K562 (cell line): ENCODE data around the gene NTSR2. TPM values are rescaled to one million over a fixed set of nuclear protein-coding genes. Genes with fewer than 3 reads are reported as not detected.

Source experiments
- ATAC-seq: fragments of 200-7000 bp; cut with Tn5 transposase; 3 replicates; pipeline ENCODE4 v1.9.1; 2020; ENCODE audit warnings: moderate library complexity
- BruUV-seq: library from RNA; stranded (reverse); fragments of 400-500 nt; replicated peaks from 2 replicates; lab custom pipeline; 2021; lab: Mats Ljungman, UMichigan
- CTCF ChIA-PET: fragments of 300-600 bp; formaldehyde crosslinking; extraction: SDS; loops from one replicate; lab custom pipeline; 2021; ENCODE audit warnings: low intra/inter-chr PET ratio; lab: Yijun Ruan, JAX
- POLR2A ChIA-PET: fragments of 300-600, 350-650 bp; sonication (Branson Sonifier 250); formaldehyde crosslinking; extraction: SDS; loops from one replicate; lab custom pipeline; 2021; ENCODE audit warnings: antibody characterized with exemption, inconsistent platforms; lab: Yijun Ruan, JAX
- DNase-seq, 4 experiments: peaks; one replicate each; pipeline versions ENCODE4 v3.0.0 to v3.0.0-alpha.2; 2011 to 2018; ENCODE audit warnings: low spot score in 3 of 4, mixed read lengths in 3 of 4; ENCODE audit errors: extremely low read depth in 1 of 4
- FAIRE-seq: peaks from 2 replicates; lab custom pipeline; 2011; peaks lifted over from hg19 to GRCh38; lab: Jason Lieb, UNC
- H2AFZ ChIP-seq: 2 replicates; pipeline ENCODE4 v1.6.0; 2011; ENCODE audit warnings: low read depth, low read length, control low read depth, inconsistent platforms
- H3K27ac ChIP-seq: fragments of 200-600 bp; 3 replicates; pipeline ENCODE4 v1.8.0; 2011; ENCODE audit warnings: low read depth, mild to moderate bottlenecking, control low read depth, inconsistent platforms, low read length, moderate library complexity, mixed read lengths; ENCODE audit errors: extremely low read depth
- H3K27me3 ChIP-seq, 2 experiments: fragments of 300-600 bp in 1 of 2; 2 replicates in 1 of 2; 3 replicates in 1 of 2; pipeline versions ENCODE4 v1.6.0 to v1.8.0; 2011; ENCODE audit warnings: inconsistent platforms in 2 of 2, low read length in 2 of 2, mild to moderate bottlenecking in 1 of 2, mixed read lengths in 1 of 2, moderate library complexity in 1 of 2; ENCODE audit not compliant: control insufficient read depth in 2 of 2, insufficient read depth in 2 of 2
- H3K36me3 ChIP-seq: fragments of 300-600 bp; 3 replicates; pipeline ENCODE4 v1.8.0; 2011; ENCODE audit warnings: mild to moderate bottlenecking, low read length, inconsistent platforms; ENCODE audit not compliant: control insufficient read depth, insufficient read depth
- H3K4me1 ChIP-seq, 2 experiments: fragments of 200-600 bp in 1 of 2; replicated peaks in 1 of 2; 2 replicates in 1 of 2; 3 replicates in 1 of 2; pipeline versions ENCODE4 v1.5.1 to v1.8.0; 2011; ENCODE audit warnings: inconsistent platforms in 2 of 2, low read length in 2 of 2, mild to moderate bottlenecking in 1 of 2, mixed read lengths in 1 of 2, moderate library complexity in 1 of 2; ENCODE audit not compliant: control insufficient read depth in 2 of 2, insufficient read depth in 2 of 2
- H3K4me2 ChIP-seq: 2 replicates; pipeline ENCODE4 v1.6.1; 2011; ENCODE audit warnings: low read length, control low read depth, inconsistent platforms, mixed read lengths; ENCODE audit not compliant: insufficient read depth
- H3K4me3 ChIP-seq: fragments of 200-600 bp; sonication (generic), shearing (Covaris generic); 2 replicates; pipeline ENCODE4 v1.5.1; 2016; ENCODE audit warnings: control low read depth, inconsistent platforms
- H3K79me2 ChIP-seq: fragments of 200-600 bp; 3 replicates; pipeline ENCODE4 v1.8.0; 2011; ENCODE audit warnings: low read length, inconsistent platforms; ENCODE audit not compliant: control insufficient read depth, insufficient read depth
- H3K9ac ChIP-seq, 2 experiments: 2 replicates each; pipeline versions ENCODE4 v1.6.0 to v1.6.1; 2011; ENCODE audit warnings: low read depth in 2 of 2, low read length in 2 of 2, control low read depth in 1 of 2, inconsistent platforms in 1 of 2, mild to moderate bottlenecking in 1 of 2, mixed read lengths in 1 of 2; ENCODE audit not compliant: insufficient read depth in 1 of 2
- H3K9me1 ChIP-seq: one replicate; pipeline ENCODE4 v1.6.0; 2011; ENCODE audit warnings: inconsistent platforms, mild to moderate bottlenecking, low read length, moderate library complexity; ENCODE audit not compliant: control insufficient read depth, insufficient read depth
- H3K9me3 ChIP-seq: replicated peaks from 2 replicates; pipeline ENCODE4 v1.5.1; 2011; ENCODE audit warnings: low read depth, low read length, inconsistent platforms; ENCODE audit not compliant: control insufficient read depth, insufficient read depth
- H4K20me1 ChIP-seq: replicated peaks from 2 replicates; pipeline ENCODE4 v1.6.1; 2011; ENCODE audit warnings: low read length, inconsistent platforms, mixed read lengths; ENCODE audit not compliant: control insufficient read depth, insufficient read depth
- CXXC5 ChIP-seq: fragments of 250-450 bp; sonication (Bioruptor Pico); IDR thresholded peaks from 2 replicates; pipeline ENCODE4 v1.8.0; 2022; ENCODE audit warnings: inconsistent platforms, mild to moderate bottlenecking, moderate library complexity
- E2F3 ChIP-seq: fragments of 250-450 bp; sonication (Bioruptor Pico); IDR thresholded peaks from 2 replicates; pipeline ENCODE4 v1.4.0; 2020; ENCODE audit warnings: mild to moderate bottlenecking
- FOXP1 ChIP-seq: sonication (generic); formaldehyde crosslinking; IDR thresholded peaks from 2 replicates; pipeline ENCODE4 v1.8.0; 2022; ENCODE audit warnings: mild to moderate bottlenecking, missing genetic modification reagents
- HDAC8 ChIP-seq: fragments of 450-650 bp; IDR thresholded peaks from 2 replicates; pipeline ENCODE4 v1.6.1; 2016; ENCODE audit warnings: mild to moderate bottlenecking, missing genetic modification characterization, moderate library complexity, missing compliant biosample characterization
- HDGF ChIP-seq: fragments of 450-650 bp; IDR thresholded peaks from 2 replicates; pipeline ENCODE4 v1.6.1; 2016
- HIVEP1 ChIP-seq: fragments of 250-450 bp; sonication (Bioruptor Pico); IDR thresholded peaks from 2 replicates; pipeline ENCODE4 v1.4.0; 2020; ENCODE audit warnings: mild to moderate bottlenecking
- MEIS2 ChIP-seq: fragments of 450-650 bp; IDR thresholded peaks from 2 replicates; pipeline ENCODE4 v1.6.1; 2014; ENCODE audit warnings: mild to moderate bottlenecking; ENCODE audit not compliant: partially characterized antibody
- MYBL2 ChIP-seq, 2 experiments: fragments of 450-650 bp in 1 of 2; sonication (generic) in 1 of 2; formaldehyde crosslinking in 1 of 2; IDR thresholded peaks; 2 replicates each; pipeline versions ENCODE4 v1.6.1 to v1.8.1; 2017 to 2022; ENCODE audit warnings: borderline replicate concordance in 1 of 2, inconsistent platforms in 1 of 2, low read depth in 1 of 2, mild to moderate bottlenecking in 1 of 2, missing genetic modification reagents in 1 of 2, moderate library complexity in 1 of 2
- NFE2L1 ChIP-seq: fragments of 450-650 bp; IDR thresholded peaks from 2 replicates; pipeline ENCODE4 v1.6.1; 2016; ENCODE audit warnings: missing genetic modification characterization, low read depth, mild to moderate bottlenecking, missing compliant biosample characterization, moderate library complexity, borderline replicate concordance
- POLR2B ChIP-seq: fragments of 450-650 bp; IDR thresholded peaks from 2 replicates; pipeline ENCODE4 v1.6.1; 2018; ENCODE audit warnings: low read depth; ENCODE audit not compliant: partially characterized antibody
- TFAM ChIP-seq: fragments of 250-450 bp; sonication (Bioruptor Pico); conservative IDR thresholded peaks from 2 replicates; pipeline ENCODE4 v1.5.0; 2021; ENCODE audit warnings: mild to moderate bottlenecking, moderate library complexity
- WGBS: fragments of 100-300 bp; shearing (Covaris generic); methylation state at CpG from one replicate; pipeline ENCODE4 v1.1.6; 2016; ENCODE audit warnings: low coverage, mixed read lengths; ENCODE audit not compliant: insufficient coverage; ENCODE audit errors: missing lambda C conversion rate; 5-methylcytosine and 5-hydroxymethylcytosine counted together
- in situ Hi-C: fragments of 300-500 bp; cut with MboI; formaldehyde crosslinking; loops from 4 replicates; pipeline ENCODE4 v1.15.0; 2018; ENCODE audit warnings: inconsistent platforms, mixed read lengths
- intact Hi-C: fragments of 100-400 bp; cut with micrococcal nuclease; formaldehyde crosslinking; loops from 2 replicates; pipeline ENCODE4 v1.14.2; 2022
- polyA plus RNA-seq, 8 experiments: library from polyadenylated mRNA; depleted of rRNA in 4 of 8; stranded (reverse) in 5 of 8; unstranded in 3 of 8; fragments of >200 nt; fragmentation: Nextera tagmentation in 2 of 8; fragmentation: Illumina TruSeq in 1 of 8; extraction: Ambion mirVana in 2 of 8; extraction: Trizol in 1 of 8; gene quantifications; 2 replicates each; pipeline versions ENCODE4 v1.2.1 to v1.2.3, GENCODE V29; 2011 to 2014; ENCODE audit warnings: inconsistent platforms in 1 of 8, missing spikeins in 1 of 8
- total RNA-seq, 7 experiments: library from RNA; depleted of rRNA in 6 of 7; stranded (reverse); fragments of >200 nt in 6 of 7; fragmentation: Illumina TruSeq in 2 of 7; extraction: Trizol in 2 of 7; gene quantifications; 2 replicates each; pipeline versions ENCODE4 v1.2.1 to v1.2.3, GENCODE V29; 2011 to 2021; ENCODE audit warnings: low replicate concordance in 1 of 7
- TF ChIP-seq, protein P1 (sequence below): fragments of 450-650 bp; IDR thresholded peaks from 2 replicates; pipeline ENCODE4 v1.6.1; 2017; ENCODE audit warnings: antibody characterized with exemption
- TF ChIP-seq, protein P2 (sequence below): fragments of 250-450 bp; sonication (Bioruptor Pico); IDR thresholded peaks from 2 replicates; pipeline ENCODE4 v1.8.0; 2022; ENCODE audit warnings: inconsistent platforms

NTSR2 gene
- total and polyA plus RNA-seq, 9 of the 15 experiments (the other 6 are each of a cell fraction or from before 2014, with no cell fraction given), result not detected

DNA sequence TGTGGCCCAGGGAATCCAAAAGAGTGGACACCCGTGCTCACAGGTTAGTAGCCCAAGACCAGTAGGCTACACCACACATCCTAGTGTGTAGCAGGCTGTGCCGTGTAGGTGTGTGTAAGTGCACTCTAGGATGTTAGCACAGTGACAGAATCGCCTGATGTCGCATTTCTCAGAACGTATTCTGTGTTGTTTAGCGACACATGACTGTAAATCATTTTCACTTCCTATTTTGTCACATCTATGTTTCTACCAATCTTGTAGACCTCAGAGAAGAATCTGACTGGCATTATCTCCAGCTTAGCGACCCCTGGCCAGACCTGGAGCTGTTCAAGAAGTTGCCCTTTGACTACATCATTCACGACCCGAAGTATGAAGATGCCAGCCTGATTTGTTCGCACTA is 45.1 kb downstream of the NTSR2 start:
- intact Hi-C loops, result no loop called here
- Histone ChIP-seq H3K27me3 (peaks cover 39 to 85% of the 10 kb centered on the region in 2 experiments), H2AFZ (no peak overlapping the region), H3K9me1 (no peaks in the 10 kb centered on the region), H3K79me2 (no peaks in the 10 kb centered on the region), H3K9ac (no peak overlapping the region), H3K9me3 (peaks cover 2% of the 10 kb centered on the region), H4K20me1 (no peaks in the 10 kb centered on the region), H3K4me3 (no peak overlapping the region), H3K36me3 (no peaks in the 10 kb centered on the region), H3K27ac (no peak overlapping the region), H3K4me1 (no peaks in the 10 kb centered on the region)
- ChIA-PET POLR2A (interaction anchor here (0.7 kb wide), 1 partner anchor 11 kb away, joined by 3 read pairs; no protein-coding TSS in a partner anchor), CTCF (no interaction called here)
- BruUV-seq, result no TSS peak
- DNase-seq, result no peak
- ATAC-seq, result no peak
- WGBS, result 1% methylated on average over 10 of the region's 10 CpGs
- TF ChIP-seq MEIS2 (peak; percentile 44), HDAC8 (tag) (no peak), HIVEP1 (no peak), FOXP1 (CRISPR knock-in tag) (no peak)
- TF ChIP-seq, all 486 proteins: peak for 1
- in situ Hi-C loops, result no loop called here
- no peak overlapping the region for H3K4me2 ChIP-seq
- no peak for FAIRE-seq

DNA sequence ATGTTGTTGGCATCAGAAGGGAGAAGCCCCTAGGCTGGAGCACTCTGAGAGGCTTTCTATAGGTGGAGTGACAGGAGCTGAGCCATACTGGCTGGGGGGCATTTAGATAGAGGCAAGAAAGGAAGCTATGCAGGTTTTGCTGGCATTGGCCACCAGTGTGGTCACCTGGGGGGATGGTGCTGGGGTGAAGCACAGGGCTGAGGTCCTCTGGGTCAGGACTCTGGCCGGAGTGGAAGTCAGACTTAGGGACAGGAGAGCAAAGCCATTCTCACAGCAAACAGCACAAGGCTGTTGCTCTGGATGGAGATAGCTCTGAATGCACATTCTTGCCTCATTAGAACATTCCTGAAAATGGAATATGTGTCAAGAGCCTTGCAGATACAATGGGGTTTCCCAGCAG is 47.4 kb downstream of the NTSR2 start:
- H3K27ac ChIP-seq, result no peak overlapping the region
- no peaks in the 10 kb centered on the region for H3K9me1 ChIP-seq
- no peaks in the 10 kb centered on the region for H3K79me2 ChIP-seq
- H3K36me3 ChIP-seq, result no peaks in the 10 kb centered on the region
- in situ Hi-C loops, result no loop called here
- ChIA-PET CTCF (no interaction called here), POLR2A (no interaction called here)
- H2AFZ ChIP-seq, result no peak overlapping the region
- intact Hi-C loops, result no loop called here
- H3K4me2 ChIP-seq, result no peak overlapping the region
- H4K20me1 ChIP-seq, result peaks cover 8% of the 10 kb centered on the region; the same call in 1 of the 2 replicates
- H3K4me3 ChIP-seq, result no peak overlapping the region
- no peak for ATAC-seq
- BruUV-seq, result no TSS peak
- DNase-seq, result no peak
- peaks cover 49 to 82% of the 10 kb centered on the region in 2 experiments for H3K27me3 ChIP-seq
- peaks cover 0 to 9% of the 10 kb centered on the region in 2 experiments; a peak in 1 of 5 replicates for H3K4me1 ChIP-seq
- 0% methylated on average over 1 of the region's 1 CpG for WGBS
- no peak for FAIRE-seq
- no peak overlapping the region for H3K9ac ChIP-seq
- H3K9me3 ChIP-seq, result peaks cover 2% of the 10 kb centered on the region
- TF ChIP-seq TFAM (CRISPR knock-in tag) (no peak), NFE2L1 (tag) (no peak), HDGF (no peak), MYBL2 (IDR thresholded peaks at IDR 0.05; ENCODE audit: low read depth) (no peak), MYBL2 (CRISPR knock-in tag; IDR thresholded peaks at IDR 0.05; ENCODE audit: borderline replicate concordance) (no peak), CXXC5 (CRISPR knock-in tag) (no peak), POLR2B (no peak), E2F3 (CRISPR knock-in tag) (no peak)
- TF ChIP-seq, protein P1, sequence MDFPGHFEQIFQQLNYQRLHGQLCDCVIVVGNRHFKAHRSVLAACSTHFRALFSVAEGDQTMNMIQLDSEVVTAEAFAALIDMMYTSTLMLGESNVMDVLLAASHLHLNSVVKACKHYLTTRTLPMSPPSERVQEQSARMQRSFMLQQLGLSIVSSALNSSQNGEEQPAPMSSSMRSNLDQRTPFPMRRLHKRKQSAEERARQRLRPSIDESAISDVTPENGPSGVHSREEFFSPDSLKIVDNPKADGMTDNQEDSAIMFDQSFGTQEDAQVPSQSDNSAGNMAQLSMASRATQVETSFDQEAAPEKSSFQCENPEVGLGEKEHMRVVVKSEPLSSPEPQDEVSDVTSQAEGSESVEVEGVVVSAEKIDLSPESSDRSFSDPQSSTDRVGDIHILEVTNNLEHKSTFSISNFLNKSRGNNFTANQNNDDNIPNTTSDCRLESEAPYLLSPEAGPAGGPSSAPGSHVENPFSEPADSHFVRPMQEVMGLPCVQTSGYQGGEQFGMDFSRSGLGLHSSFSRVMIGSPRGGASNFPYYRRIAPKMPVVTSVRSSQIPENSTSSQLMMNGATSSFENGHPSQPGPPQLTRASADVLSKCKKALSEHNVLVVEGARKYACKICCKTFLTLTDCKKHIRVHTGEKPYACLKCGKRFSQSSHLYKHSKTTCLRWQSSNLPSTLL, result no peak
- TF ChIP-seq, protein P2, sequence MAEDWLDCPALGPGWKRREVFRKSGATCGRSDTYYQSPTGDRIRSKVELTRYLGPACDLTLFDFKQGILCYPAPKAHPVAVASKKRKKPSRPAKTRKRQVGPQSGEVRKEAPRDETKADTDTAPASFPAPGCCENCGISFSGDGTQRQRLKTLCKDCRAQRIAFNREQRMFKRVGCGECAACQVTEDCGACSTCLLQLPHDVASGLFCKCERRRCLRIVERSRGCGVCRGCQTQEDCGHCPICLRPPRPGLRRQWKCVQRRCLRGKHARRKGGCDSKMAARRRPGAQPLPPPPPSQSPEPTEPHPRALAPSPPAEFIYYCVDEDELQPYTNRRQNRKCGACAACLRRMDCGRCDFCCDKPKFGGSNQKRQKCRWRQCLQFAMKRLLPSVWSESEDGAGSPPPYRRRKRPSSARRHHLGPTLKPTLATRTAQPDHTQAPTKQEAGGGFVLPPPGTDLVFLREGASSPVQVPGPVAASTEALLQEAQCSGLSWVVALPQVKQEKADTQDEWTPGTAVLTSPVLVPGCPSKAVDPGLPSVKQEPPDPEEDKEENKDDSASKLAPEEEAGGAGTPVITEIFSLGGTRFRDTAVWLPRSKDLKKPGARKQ, result no peak
